Omental fat pad (tissue), 4 donors: ENCODE results near the gene MESP2. TPM values are rescaled to one million over a fixed set of nuclear protein-coding genes. Genes with fewer than 3 reads are reported as not detected.
"Not testable (repeated sequence)": the region's sequence is repeated elsewhere in the genome, so short reads cannot be mapped to it uniquely, and the experiment has no call there.

Experiments
- ATAC-seq: fragments of 150-250 bp; one replicate; pipeline ENCODE4 v1.9.1; 2016; ENCODE audit warnings: mild to moderate bottlenecking, moderate library complexity; ENCODE audit not compliant: low FRiP score
- DNase-seq: peaks from one replicate; pipeline ENCODE4 v3.0.0-alpha.2; 2019; ENCODE audit warnings: low spot score
- total RNA-seq, 4 donors: library from RNA; depleted of rRNA; stranded (reverse); fragments of >200 nt; gene quantifications; one replicate each; pipeline ENCODE4 v1.1.0, GENCODE V29; 2016
- TF ChIP-seq, protein P1 (sequence below), 3 donors: fragments of 450-650 bp; IDR thresholded peaks; one replicate each; pipeline ENCODE4 v1.5.1; 2016 to 2017; ENCODE audit warnings: antibody characterized with exemption in 3 of 3, mild to moderate bottlenecking in 3 of 3, moderate library complexity in 2 of 3

MESP2 gene
- total RNA-seq, 4 donors from 2014 or later: 0.48 TPM; not detected in 3

DNA sequence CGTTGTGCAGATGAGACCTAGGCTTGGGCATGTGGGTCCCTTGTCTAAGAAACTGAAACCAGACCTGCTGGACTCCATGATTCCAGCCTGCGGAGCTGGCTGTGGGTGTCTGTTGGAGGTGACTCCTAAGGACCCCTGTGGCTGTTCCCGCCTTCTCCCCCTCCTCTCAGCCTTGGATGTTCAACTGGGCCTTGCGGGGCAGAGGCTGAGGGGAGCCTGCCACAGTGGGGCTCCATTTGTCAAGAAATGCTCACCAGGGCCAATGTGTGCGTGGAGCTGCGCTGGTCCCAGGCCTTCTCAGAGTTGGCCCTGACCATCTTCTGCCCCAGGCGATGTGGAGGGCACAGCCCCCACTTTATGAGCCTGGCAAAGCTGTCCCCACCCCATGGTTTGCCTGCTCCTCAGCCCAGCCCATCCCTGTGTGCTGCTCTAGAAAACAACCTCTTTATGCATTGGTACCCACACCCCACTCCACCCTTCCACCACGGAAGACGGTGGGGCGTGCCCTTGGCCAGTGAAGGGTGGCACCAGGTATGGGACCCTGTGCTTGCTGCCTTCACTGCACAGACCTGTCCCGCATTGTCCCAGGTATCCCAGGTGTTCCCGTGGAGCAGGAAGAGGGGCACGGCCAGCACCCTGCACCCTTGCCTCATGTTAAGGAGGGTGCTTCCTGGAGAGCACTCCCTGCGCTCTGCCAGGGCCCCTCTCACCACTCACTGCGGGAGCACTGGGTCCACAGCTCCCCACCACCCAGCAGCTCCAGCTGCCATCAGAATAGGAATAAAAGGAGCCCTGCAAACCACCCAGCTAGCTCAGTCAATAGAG lies 7.9 kb downstream of the MESP2 start:
- no peak for ATAC-seq
- DNase-seq: no peak
- TF ChIP-seq, protein P1, sequence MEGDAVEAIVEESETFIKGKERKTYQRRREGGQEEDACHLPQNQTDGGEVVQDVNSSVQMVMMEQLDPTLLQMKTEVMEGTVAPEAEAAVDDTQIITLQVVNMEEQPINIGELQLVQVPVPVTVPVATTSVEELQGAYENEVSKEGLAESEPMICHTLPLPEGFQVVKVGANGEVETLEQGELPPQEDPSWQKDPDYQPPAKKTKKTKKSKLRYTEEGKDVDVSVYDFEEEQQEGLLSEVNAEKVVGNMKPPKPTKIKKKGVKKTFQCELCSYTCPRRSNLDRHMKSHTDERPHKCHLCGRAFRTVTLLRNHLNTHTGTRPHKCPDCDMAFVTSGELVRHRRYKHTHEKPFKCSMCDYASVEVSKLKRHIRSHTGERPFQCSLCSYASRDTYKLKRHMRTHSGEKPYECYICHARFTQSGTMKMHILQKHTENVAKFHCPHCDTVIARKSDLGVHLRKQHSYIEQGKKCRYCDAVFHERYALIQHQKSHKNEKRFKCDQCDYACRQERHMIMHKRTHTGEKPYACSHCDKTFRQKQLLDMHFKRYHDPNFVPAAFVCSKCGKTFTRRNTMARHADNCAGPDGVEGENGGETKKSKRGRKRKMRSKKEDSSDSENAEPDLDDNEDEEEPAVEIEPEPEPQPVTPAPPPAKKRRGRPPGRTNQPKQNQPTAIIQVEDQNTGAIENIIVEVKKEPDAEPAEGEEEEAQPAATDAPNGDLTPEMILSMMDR (IDR thresholded peaks at IDR 0.05): no peak

DNA sequence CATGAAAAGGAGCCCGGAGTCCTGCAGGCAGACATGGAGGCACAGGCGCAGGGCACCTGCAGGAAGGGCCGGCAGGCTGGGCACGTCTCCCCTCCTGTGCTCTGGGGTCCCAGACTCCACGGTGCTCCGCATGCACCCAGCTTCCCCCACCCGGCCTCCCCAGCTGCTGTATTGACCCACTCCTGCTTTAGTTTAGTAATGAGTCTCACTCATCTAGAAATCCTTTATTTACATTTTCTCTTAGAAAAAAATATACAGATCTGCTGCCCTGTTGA lies 8.5 kb downstream of the MESP2 start:
- TF ChIP-seq, protein P1 (IDR thresholded peaks at IDR 0.05): no peak
- no peak for ATAC-seq

DNA sequence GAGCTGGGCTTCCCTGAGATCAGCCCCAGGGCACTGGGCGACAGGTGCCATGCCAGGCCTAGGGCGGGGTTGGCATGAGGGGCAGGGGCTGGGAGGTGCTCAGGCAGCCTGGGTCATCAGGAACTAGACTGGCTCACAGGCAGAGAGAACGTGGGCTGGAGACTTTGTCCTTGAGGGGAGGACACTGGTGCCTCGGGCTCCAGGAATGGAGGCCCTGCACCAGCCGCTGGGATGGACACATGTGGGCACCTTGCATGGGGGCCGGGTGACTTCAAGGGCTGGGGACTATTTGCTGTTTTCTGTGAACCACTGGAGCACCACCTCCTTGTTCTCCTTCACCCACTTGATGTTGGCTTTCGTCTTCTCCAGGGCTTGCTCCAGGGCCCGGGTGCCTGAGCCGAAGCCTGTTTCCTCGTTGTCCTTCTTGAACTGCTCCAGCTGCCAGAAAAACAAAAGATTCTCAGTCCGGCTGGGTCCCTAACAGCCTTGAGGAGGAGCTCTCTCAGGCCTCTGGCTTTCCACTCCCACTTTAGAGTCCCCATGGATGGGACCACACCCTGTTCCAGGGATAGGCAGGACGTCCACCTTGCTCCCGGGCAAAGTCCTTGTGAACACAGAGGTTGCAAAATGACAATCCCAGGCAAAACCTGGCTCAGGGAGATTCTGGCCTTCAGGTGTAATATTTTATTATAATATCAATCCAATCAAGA lies 9.1 kb downstream of the MESP2 start:
- DNase-seq: no peak
- no peak for ATAC-seq
- TF ChIP-seq, protein P1 (IDR thresholded peaks at IDR 0.05): no peak

More for the DNA sequence above, 8.5 kb downstream of the MESP2 start:
- DNase-seq: no peak

DNA sequence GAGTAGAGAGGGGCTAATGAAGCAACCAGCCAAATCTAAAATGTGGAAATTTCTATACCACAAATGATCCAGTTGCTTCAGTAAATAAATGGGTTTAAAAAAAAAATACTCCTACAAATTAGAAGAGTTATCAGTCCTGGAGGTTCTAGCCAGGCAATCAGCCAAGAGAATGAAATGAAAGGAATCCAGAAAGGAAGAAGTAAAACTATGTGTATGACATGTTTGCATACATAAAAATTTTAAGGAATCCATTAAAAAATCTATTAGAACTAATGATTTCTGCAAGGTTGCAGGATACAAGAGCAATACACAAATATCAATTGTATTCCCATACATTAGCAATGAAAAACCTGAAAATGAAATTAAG lies 9.6 kb downstream of the MESP2 start:
- TF ChIP-seq, protein P1 (IDR thresholded peaks at IDR 0.05): no peak

DNA sequence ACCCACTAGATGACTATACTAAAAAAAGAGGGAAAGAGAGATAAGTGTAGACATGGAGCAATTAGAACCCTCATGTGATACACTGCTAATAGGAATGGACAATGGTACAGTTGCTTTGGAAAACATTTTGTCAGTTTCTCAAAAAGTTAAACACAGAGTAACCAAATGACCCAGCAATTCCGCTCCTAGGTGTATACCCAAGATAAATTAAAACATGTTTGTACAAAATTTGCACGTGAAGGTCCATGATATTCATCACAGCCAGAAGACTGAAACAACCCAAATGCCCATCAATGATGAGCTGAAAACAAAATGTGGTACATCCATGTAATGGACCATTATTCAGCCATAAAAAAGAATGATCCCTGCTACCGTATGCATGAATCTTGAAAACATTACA lies 11.8 kb downstream of the MESP2 start:
- TF ChIP-seq, protein P1 (IDR thresholded peaks at IDR 0.05): no peak
- DNase-seq: no peak
- no peak for ATAC-seq

More for the DNA sequence above, 9.6 kb downstream of the MESP2 start:
- DNase-seq: no peak
- no peak for ATAC-seq

DNA sequence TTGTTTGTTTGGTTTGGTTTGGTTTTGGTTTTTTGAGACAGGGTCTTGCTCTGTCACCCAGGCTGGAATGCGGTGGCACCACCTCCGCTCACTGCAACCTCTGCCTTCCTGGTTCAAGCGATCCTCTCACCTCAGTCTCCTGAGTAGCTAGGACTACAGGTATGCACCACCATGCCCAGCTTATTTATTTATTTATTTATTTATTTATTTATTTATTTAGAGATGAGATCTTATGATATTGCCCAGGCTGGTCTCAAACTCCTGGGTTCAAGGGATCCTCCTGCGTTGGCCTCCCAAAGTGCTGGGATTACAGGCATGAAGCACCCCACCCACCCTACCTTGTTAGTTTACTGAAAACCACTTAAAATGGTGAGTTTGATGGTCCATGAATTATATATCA lies 12.5 kb downstream of the MESP2 start:
- DNase-seq, ATAC-seq: not testable (repeated sequence)

DNA sequence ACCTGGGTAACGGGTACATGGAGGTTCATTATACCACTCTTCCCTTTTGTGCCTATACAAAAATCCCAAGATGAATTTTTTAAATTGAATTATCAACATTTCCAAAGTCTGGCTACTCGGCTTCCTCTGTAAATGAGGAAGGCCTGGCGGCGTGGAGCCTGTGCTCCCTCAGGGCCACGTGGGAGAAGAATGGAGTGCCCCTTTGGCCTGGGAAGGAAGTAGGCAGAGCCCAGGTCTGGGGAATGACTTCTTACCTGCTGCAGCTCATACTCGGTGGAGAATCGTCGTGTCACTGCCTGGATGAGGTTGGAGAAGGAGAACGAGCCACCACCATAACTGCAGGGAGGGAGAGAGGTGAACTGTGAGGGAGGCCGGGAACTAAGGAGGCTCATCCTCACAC lies 14.1 kb downstream of the MESP2 start:
- TF ChIP-seq, protein P1 (IDR thresholded peaks at IDR 0.05): no peak
- no peak for DNase-seq
- no peak for ATAC-seq
